ENCODE results near the gene COQ9.

DNA sequence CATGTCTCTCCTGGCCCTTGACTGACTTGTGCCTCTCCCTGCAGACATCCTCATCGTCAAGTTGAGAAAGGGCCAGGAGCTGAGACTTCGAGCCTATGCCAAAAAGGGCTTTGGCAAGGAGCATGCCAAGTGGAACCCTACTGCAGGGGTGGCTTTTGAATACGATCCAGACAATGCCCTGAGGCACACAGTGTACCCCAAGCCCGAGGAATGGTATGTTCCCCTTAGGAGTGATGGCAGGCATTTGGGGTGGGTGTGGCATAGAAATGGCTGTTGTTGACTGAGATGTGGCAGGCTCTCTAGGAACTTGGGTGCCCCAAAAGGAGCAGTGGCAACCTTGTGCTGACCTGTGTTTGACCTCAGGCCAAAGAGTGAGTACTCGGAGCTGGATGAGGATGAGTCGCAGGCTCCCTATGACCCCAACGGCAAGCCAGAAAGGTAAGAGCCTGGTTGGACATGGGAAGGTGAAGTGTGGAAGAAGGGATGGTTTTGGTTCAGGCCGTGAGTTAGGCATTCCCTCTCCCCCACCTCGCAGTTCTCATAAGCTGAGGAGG lies 22.7 kb downstream of the COQ9 start:
- TF ChIP-seq, protein P1, sequence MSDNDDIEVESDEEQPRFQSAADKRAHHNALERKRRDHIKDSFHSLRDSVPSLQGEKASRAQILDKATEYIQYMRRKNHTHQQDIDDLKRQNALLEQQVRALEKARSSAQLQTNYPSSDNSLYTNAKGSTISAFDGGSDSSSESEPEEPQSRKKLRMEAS (IDR thresholded peaks at IDR 0.05): no peak
- TF ChIP-seq, protein P2, sequence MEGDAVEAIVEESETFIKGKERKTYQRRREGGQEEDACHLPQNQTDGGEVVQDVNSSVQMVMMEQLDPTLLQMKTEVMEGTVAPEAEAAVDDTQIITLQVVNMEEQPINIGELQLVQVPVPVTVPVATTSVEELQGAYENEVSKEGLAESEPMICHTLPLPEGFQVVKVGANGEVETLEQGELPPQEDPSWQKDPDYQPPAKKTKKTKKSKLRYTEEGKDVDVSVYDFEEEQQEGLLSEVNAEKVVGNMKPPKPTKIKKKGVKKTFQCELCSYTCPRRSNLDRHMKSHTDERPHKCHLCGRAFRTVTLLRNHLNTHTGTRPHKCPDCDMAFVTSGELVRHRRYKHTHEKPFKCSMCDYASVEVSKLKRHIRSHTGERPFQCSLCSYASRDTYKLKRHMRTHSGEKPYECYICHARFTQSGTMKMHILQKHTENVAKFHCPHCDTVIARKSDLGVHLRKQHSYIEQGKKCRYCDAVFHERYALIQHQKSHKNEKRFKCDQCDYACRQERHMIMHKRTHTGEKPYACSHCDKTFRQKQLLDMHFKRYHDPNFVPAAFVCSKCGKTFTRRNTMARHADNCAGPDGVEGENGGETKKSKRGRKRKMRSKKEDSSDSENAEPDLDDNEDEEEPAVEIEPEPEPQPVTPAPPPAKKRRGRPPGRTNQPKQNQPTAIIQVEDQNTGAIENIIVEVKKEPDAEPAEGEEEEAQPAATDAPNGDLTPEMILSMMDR (IDR thresholded peaks at IDR 0.05 in 2 of 3, conservative IDR thresholded peaks at IDR 0.05 in 1 of 3; ENCODE audit: borderline replicate concordance in 1 of 3, insufficient read depth in 1 of 3, low read depth in 2 of 3, low read length in 2 of 3): no peak
- TF ChIP-seq CEBPB (IDR thresholded peaks at IDR 0.05; ENCODE audit: low read depth) (no peak), EZH2 (IDR thresholded peaks at IDR 0.05) (no peak), POLR2A (IDR thresholded peaks at IDR 0.05; ENCODE audit: borderline replicate concordance, extremely low read depth, insufficient read depth, insufficient read length) (no peak), POLR2AphosphoS5 (IDR thresholded peaks at IDR 0.05; ENCODE audit: low read depth, low read length) (no peak)
